Left cardiac atrium (tissue), 4 donors: ENCODE results near the gene BSPH1. TPM values are rescaled to one million over a fixed set of nuclear protein-coding genes. Genes with fewer than 3 reads are reported as not detected.
"Not testable (repeated sequence)": the region's sequence is repeated elsewhere in the genome, so short reads cannot be mapped to it uniquely, and the experiment has no call there.

Source experiments
- ATAC-seq, 2 donors: fragments of 200-7000 bp; cut with Tn5 transposase; one replicate each; pipeline ENCODE4 v1.9.1; 2020; ENCODE audit warnings: mild to moderate bottlenecking in 2 of 2, moderate library complexity in 2 of 2
- DNase-seq: peaks from one replicate; pipeline ENCODE4 v3.0.0-alpha.2; 2020
- intact Hi-C, 2 donors: fragments of 100-400 bp; cut with DNase I; formaldehyde crosslinking; loops; one replicate each; pipeline versions ENCODE4 v1.14.1 to v1.15.1; 2022 to 2023
- total RNA-seq, 2 donors: library from RNA; stranded (reverse); fragmentation: NEBNext Ultra II Directional; extraction: Animal tissue kit (Norgen Biotek cat#: 25700); gene quantifications; one replicate each; pipeline ENCODE4 v1.2.1, GENCODE V29; 2021
- donor health status: DM: no; HTN: yes; CAD: no.
- donor health status: DM: no; HTN: yes; CAD: no; lungs with severe emphysema.
- donor health status: DM: yes; HTN: yes; CAD: no.
- donor health status: Dilated cardiomyopathy.

BSPH1 gene
- total RNA-seq, 2 donors from 2014 or later: not detected

GRCh38 chr19:47949852-47950521 lies 42.0 kb downstream of the BSPH1 start:
- intact Hi-C loops, DNase-seq: not testable (repeated sequence)

GRCh38 chr19:47928581-47928980 lies 63.4 kb downstream of the BSPH1 start:
- intact Hi-C loops, DNase-seq, ATAC-seq: not testable (repeated sequence)

More at GRCh38 chr19:47949852-47950521, 42.0 kb downstream of the BSPH1 start:
- not testable (repeated sequence) for ATAC-seq

GRCh38 chr19:47920107-47920506 lies 71.9 kb downstream of the BSPH1 start:
- DNase-seq, intact Hi-C loops, ATAC-seq: not testable (repeated sequence)

Other genes with a start within 250 kb of the BSPH1 start
- gene NOP53, start 246.6 kb downstream of the BSPH1 start, total RNA-seq: 100 to 1,000 TPM; 172 to 184 TPM
- gene SELENOW, start 213.5 kb downstream of the BSPH1 start, total RNA-seq: 100 to 1,000 TPM; 718 to 783 TPM
- gene TPRX1, start 187.6 kb downstream of the BSPH1 start, total RNA-seq: not detected
- gene CRX, start 170.2 kb downstream of the BSPH1 start, total RNA-seq: not detected
- not detected for gene TPRX2, start 132.9 kb downstream of the BSPH1 start, total RNA-seq
- not detected for gene SULT2A1, start 105.9 kb downstream of the BSPH1 start, total RNA-seq
- gene ELSPBP1, start 2.5 kb upstream of the BSPH1 start, total RNA-seq: not detected
- gene CABP5, start 51.9 kb upstream of the BSPH1 start, total RNA-seq: not detected
- 10 to 100 TPM; 20.3 to 23.9 TPM for gene PLA2G4C, start 118.6 kb upstream of the BSPH1 start, total RNA-seq
- 1 to 10 TPM; 5.8 to 7.4 TPM for gene LIG1, start 178.2 kb upstream of the BSPH1 start, total RNA-seq
- gene ZSWIM9, start 178.5 kb upstream of the BSPH1 start, total RNA-seq: 1 to 10 TPM; 4.6 to 6.2 TPM